HepG2 (cell line): ENCODE measurements around the gene TYMP. TPM values are rescaled to one million over a fixed set of nuclear protein-coding genes. Genes with fewer than 3 reads are reported as not detected.
A peak's percentile ranks its signal among the peaks of the same experiment; 100 is the strongest.

Experiments used
- ATAC-seq: fragments of 200-7000 bp; cut with Tn5 transposase; 3 replicates; pipeline ENCODE4 v1.9.1; 2020; ENCODE audit warnings: mild to moderate bottlenecking, moderate library complexity
- BruUV-seq: library from RNA; stranded (reverse); fragments of 400-500 nt; replicated peaks from 2 replicates; lab custom pipeline; 2021; lab: Mats Ljungman, UMichigan
- CTCF ChIA-PET: fragments of 300-600 bp; formaldehyde crosslinking; extraction: SDS; loops from one replicate; lab custom pipeline; 2021; ENCODE audit warnings: low total read pairs, inconsistent platforms, low intra/inter-chr PET ratio; lab: Yijun Ruan, JAX
- POLR2A ChIA-PET: fragments of 350-600 bp; sonication (Branson Sonifier 250); formaldehyde crosslinking; loops from one replicate; lab custom pipeline; 2020; ENCODE audit warnings: antibody characterized with exemption, inconsistent platforms; lab: Yijun Ruan, JAX
- DNase-seq: peaks from one replicate; pipeline ENCODE4 v3.0.0-alpha.2; 2015; ENCODE audit warnings: low spot score
- FAIRE-seq: peaks from 3 replicates; lab custom pipeline; 2011; peaks lifted over from hg19 to GRCh38; lab: Jason Lieb, UNC
- H2AFZ ChIP-seq: one replicate; pipeline ENCODE4 v1.6.1; 2011; ENCODE audit warnings: low read length, inconsistent platforms
- H3K27ac ChIP-seq: fragments of 300-600 bp; 3 replicates; pipeline ENCODE4 v1.8.0; 2011; ENCODE audit warnings: mixed run types, mild to moderate bottlenecking, mixed read lengths, low read length, inconsistent platforms; ENCODE audit not compliant: insufficient read depth; ENCODE audit errors: extremely low read length
- H3K27me3 ChIP-seq, 2 experiments: fragments of 200-600 bp in 1 of 2; 2 replicates in 1 of 2; 3 replicates in 1 of 2; pipeline versions ENCODE4 v1.6.0 to v1.8.0; 2011; ENCODE audit warnings: low read length in 2 of 2, mild to moderate bottlenecking in 2 of 2, moderate library complexity in 2 of 2, inconsistent platforms in 1 of 2; ENCODE audit not compliant: insufficient read depth in 2 of 2, control insufficient read depth in 1 of 2
- H3K36me3 ChIP-seq, 2 experiments: fragments of 200-600 bp in 1 of 2; replicated peaks in 1 of 2; 2 replicates in 1 of 2; 3 replicates in 1 of 2; pipeline versions ENCODE4 v1.5.1 to v1.8.0; 2011; ENCODE audit warnings: low read length in 2 of 2, inconsistent platforms in 1 of 2; ENCODE audit not compliant: insufficient read depth in 2 of 2, control insufficient read depth in 1 of 2
- H3K4me1 ChIP-seq: 2 replicates; pipeline ENCODE4 v1.5.1; 2012; ENCODE audit warnings: low read length, inconsistent platforms; ENCODE audit not compliant: insufficient read depth
- H3K4me2 ChIP-seq: 2 replicates; pipeline ENCODE4 v1.6.0; 2011; ENCODE audit warnings: low read depth, low read length, inconsistent platforms
- H3K4me3 ChIP-seq, 3 experiments: fragments of 200-600 bp in 1 of 3; sonication (generic), shearing (Covaris generic) in 1 of 3; replicated peaks in 1 of 3; 2 replicates each; pipeline ENCODE4 v1.5.1; 2011 to 2016; ENCODE audit warnings: low read length in 3 of 3, inconsistent platforms in 2 of 3, low read depth in 2 of 3, mild to moderate bottlenecking in 2 of 3, control low read depth in 1 of 3, mixed read lengths in 1 of 3; ENCODE audit not compliant: insufficient read depth in 1 of 3
- H3K79me2 ChIP-seq: one replicate; pipeline ENCODE4 v1.6.1; 2011; ENCODE audit warnings: low read length, inconsistent platforms; ENCODE audit not compliant: insufficient read depth
- H3K9ac ChIP-seq: 2 replicates; pipeline ENCODE4 v1.6.0; 2011; ENCODE audit warnings: mild to moderate bottlenecking, low read depth, low read length, inconsistent platforms; ENCODE audit not compliant: insufficient read depth
- H3K9me3 ChIP-seq: 2 replicates; pipeline ENCODE4 v1.5.1; 2012; ENCODE audit warnings: mild to moderate bottlenecking, low read length
- H4K20me1 ChIP-seq: 2 replicates; pipeline ENCODE4 v1.6.0; 2011; ENCODE audit warnings: inconsistent platforms, mild to moderate bottlenecking, low read length, moderate library complexity; ENCODE audit not compliant: insufficient read depth
- AGO2 ChIP-seq: fragments of 200-400 bp; formaldehyde crosslinking; optimal IDR thresholded peaks from 2 replicates; pipeline ENCODE3; 2017; ENCODE audit warnings: mild to moderate bottlenecking, low read depth, low read length, moderate library complexity
- ELF3 ChIP-seq: IDR thresholded peaks from 2 replicates; pipeline ENCODE4 v1.6.1; 2016; ENCODE audit warnings: missing genetic modification reagents, missing compliant biosample characterization
- GTF2F1 ChIP-seq: fragments of 150-350 bp; IDR thresholded peaks from 2 replicates; pipeline ENCODE4 v1.6.1; 2014; ENCODE audit warnings: low read length
- HIC2 ChIP-seq: sonication (generic); formaldehyde crosslinking; IDR thresholded peaks from 2 replicates; pipeline ENCODE4 v1.9.0; 2022; ENCODE audit warnings: low read depth, missing genetic modification reagents
- KDM5A ChIP-seq: fragments of 200-600 bp; sonication (generic); IDR thresholded peaks from 2 replicates; pipeline ENCODE4 v1.7.0; 2018; ENCODE audit warnings: antibody characterized with exemption, mild to moderate bottlenecking, low read length, borderline replicate concordance
- KLF11 ChIP-seq: IDR thresholded peaks from 2 replicates; pipeline ENCODE4 v1.6.1; 2016; ENCODE audit warnings: missing compliant biosample characterization
- RBFOX2 ChIP-seq: fragments of 200-400 bp; formaldehyde crosslinking; IDR thresholded peaks from 2 replicates; pipeline ENCODE4 v1.6.1; 2017; ENCODE audit warnings: low read depth, mild to moderate bottlenecking, low read length
- TBX3 ChIP-seq: fragments of 450-650 bp; IDR thresholded peaks from 2 replicates; pipeline ENCODE4 v1.6.1; 2017; ENCODE audit warnings: antibody characterized with exemption, mild to moderate bottlenecking, inconsistent platforms, borderline replicate concordance
- WGBS: methylation state at CpG from one replicate; pipeline ENCODE4 v1.1.6; 2017; ENCODE audit warnings: low lambda C conversion rate; 5-methylcytosine and 5-hydroxymethylcytosine counted together
- in situ Hi-C: cut with HindIII; loops from 2 replicates; pipeline ENCODE4 v1.10.0; 2017; ENCODE audit warnings: low pct_unique_long_range_greater_than_20kb; ENCODE audit not compliant: extremely low pct_ligation_motif_present
- intact Hi-C: fragments of 100-400 bp; cut with micrococcal nuclease; formaldehyde crosslinking; loops from one replicate; pipeline ENCODE4 v1.10.0; 2022; ENCODE audit not compliant: unreplicated experiment
- polyA plus RNA-seq, 8 experiments: library from polyadenylated mRNA; depleted of rRNA in 3 of 8; stranded (reverse) in 7 of 8; unstranded in 1 of 8; fragments of >200 nt; fragmentation: Illumina TruSeq in 4 of 8; extraction: Trizol in 4 of 8; gene quantifications; 2 replicates each; pipeline versions ENCODE4 v1.2.1 to v1.2.3, GENCODE V29; 2011 to 2016; ENCODE audit warnings: low read depth in 4 of 8, missing spikeins in 1 of 8, mixed read lengths in 1 of 8; ENCODE audit not compliant: insufficient read depth in 1 of 8
- total RNA-seq, 5 experiments: library from RNA; depleted of rRNA; stranded (reverse); fragments of >200 nt; fragmentation: Illumina TruSeq; extraction: Trizol; gene quantifications; 2 replicates each; pipeline ENCODE4 v1.2.3, GENCODE V29; 2016; ENCODE audit warnings: low read depth in 1 of 5

TYMP gene
- total and polyA plus RNA-seq, 2 of the 13 experiments (the other 11 are each of a cell fraction or from before 2014, with no cell fraction given) = 3.9 to 4.3 TPM

- 0 out of 2 replicates have a peak, but pooled peaks have one; percentile 26 for TF ChIP-seq KDM5A
- no peak for TF ChIP-seq HIC2 (CRISPR knock-in tag)
Measured at GRCh38 chr22:50506611-50507420, 23.0 kb downstream of the TYMP start (continued).

GRCh38 chr22:50505776-50506610 is 23.8 kb downstream of the TYMP start:
- TF ChIP-seq KLF11 (CRISPR knock-in tag) (no peak), AGO2 (peak; percentile 29), ELF3 (CRISPR knock-in tag) (no peak), RBFOX2 (peak; percentile 20; the same call in 1 of the 2 replicates), GTF2F1 (no peak), TBX3 (no peak)
- CTCF ChIA-PET = no interaction called here
- Histone ChIP-seq H3K4me1 (peaks cover 19% of the 10 kb centered on the region), H3K27me3 (no peaks in the 10 kb centered on the region; a peak in 1 of 5 replicates), H3K79me2 (peaks cover 31% of the 10 kb centered on the region), H3K27ac (no peak overlapping the region), H2AFZ (no peak overlapping the region), H3K9me3 (no peaks in the 10 kb centered on the region), H3K36me3 (peaks cover 2 to 10% of the 10 kb centered on the region in 2 experiments; a peak in 1 of 5 replicates), H3K4me3 (peak overlapping the region; percentile 90 to 99 (median 93); a peak in 5 of 6 replicates), H3K9ac (peak overlapping the region; percentile 90), H3K4me2 (peak overlapping the region; percentile 86), H4K20me1 (no peaks in the 10 kb centered on the region)
- in situ Hi-C loops (no loop called here), intact Hi-C loops (no loop called here)
- ATAC-seq (no peak), DNase-seq (no peak), FAIRE-seq (no peak)
- POLR2A ChIA-PET = interaction anchor here (3.9 kb wide), 1 partner anchor 20 kb away, joined by 97 read pairs; the partner anchor contains the start of gene SCO2
- no TSS peak for BruUV-seq
- WGBS = 95% methylated on average over 21 of the region's 41 CpGs
